GM12892 (cell line): ENCODE results near the gene HGS.

Experiments
- DNase-seq: peaks from one replicate; pipeline ENCODE4 v3.0.0; 2011; ENCODE audit not compliant: insufficient read length
- FAIRE-seq: peaks from 2 replicates; lab custom pipeline; 2011; peaks lifted over from hg19 to GRCh38; lab: Jason Lieb, UNC
- POLR2A ChIP-seq: IDR thresholded peaks from 2 replicates; pipeline ENCODE4 v1.6.1; 2011; ENCODE audit warnings: low read depth, low read length, control low read depth
- POLR2AphosphoS5 ChIP-seq: IDR thresholded peaks from 2 replicates; pipeline ENCODE4 v1.6.1; 2011; ENCODE audit warnings: low read depth, low read length, control low read depth
- TAF1 ChIP-seq: IDR thresholded peaks from 2 replicates; pipeline ENCODE4 v1.6.1; 2011; ENCODE audit warnings: low read depth, mild to moderate bottlenecking, control low read depth, low read length, borderline replicate concordance

The HGS gene

DNA sequence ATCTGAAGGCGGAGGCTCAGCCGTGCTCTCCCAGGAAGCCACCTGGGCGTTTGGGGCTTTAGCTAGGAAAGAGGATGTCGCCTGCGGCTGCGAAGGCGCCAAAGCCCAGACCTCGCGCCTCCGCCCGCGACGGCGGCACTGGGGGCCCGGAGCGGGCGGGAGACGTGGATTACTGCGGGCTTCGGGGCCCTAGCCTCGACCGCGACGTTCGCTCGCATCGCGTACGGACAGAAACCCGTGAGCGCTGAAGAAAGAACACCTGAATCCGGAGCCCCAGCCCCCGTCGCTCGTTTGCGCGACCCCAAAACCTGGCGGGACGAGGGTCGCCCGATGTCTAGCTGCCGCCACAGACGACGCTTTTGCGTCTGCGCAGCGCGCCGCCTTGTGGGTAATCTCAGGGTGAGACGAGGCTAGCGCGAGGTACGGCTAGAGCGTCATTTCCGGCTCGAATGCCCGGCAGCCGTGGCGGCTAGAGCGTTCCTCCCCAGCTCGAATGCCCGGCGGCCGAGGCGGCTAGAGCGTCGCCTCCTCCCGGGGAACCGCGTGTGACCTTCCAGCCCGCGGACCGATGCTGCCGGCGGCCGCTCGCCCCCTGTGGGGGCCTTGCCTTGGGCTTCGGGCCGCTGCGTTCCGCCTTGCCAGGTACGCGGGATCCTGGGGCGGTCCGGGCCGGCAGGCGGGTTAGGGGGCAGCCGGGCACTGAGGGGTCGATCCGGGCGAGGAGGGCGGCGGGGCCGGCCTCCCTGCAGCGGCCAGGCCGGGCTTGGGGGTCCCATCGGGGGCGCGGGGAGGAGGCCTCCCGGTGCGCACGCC is 19.3 kb downstream of the HGS start, which contains the start of gene MRPL12:
MRPL12 (plus strand) TSS at position 434 of the 813 bp plus-strand sequence; CDS start at position 569, 135 bp downstream.
- FAIRE-seq (peak; percentile 99), DNase-seq (peak; percentile 99)
- peak; percentile 97 for TF ChIP-seq POLR2A
- TF ChIP-seq POLR2AphosphoS5: peak; percentile 84
- TF ChIP-seq TAF1: peak; percentile 75; the same call in 1 of the 2 replicates

DNA sequence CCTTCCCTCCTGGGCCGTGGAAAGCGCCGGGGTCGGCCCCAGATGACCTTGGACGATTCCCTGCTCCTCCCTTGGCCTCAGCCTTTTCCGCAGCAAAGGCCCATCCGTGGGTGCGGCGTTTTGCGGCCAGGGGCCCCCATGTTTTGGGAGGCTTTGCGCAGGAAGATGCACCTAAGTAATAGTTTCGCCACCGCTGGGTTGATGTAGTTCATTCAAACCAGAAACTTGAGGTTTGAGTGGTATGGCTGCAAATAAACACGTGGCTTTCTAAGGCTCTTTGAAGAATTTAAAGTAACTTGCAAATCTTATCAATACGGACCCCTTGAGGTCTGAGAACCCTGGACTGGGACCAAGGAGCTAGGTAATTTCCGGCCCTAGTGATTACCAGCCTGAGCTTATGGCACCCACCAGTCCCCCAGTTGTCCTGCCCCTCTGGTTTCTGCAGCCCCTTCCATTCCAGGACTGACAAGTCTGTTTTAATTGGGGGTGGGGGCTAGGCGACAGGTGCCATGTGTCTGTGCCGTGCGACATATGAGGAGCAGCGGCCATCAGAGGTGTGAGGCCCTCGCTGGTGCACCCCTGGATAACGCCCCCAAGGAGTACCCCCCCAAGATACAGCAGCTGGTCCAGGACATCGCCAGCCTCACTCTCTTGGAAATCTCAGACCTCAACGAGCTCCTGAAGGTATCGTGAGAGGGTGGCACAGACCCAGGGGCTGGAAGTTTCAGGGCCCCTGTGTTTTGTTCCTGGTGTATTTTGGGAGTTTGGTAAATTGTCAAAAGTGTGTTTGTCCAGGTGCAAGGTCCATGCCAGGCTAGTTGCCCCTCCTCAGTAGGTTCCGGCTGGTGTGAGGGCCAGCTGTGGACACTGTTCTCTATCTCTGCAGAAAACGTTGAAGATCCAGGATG is 20.2 kb downstream of the HGS start:
- TF ChIP-seq TAF1: no peak
- no peak for TF ChIP-seq POLR2AphosphoS5
- TF ChIP-seq POLR2A: no peak
- DNase-seq (no peak), FAIRE-seq (no peak)

DNA sequence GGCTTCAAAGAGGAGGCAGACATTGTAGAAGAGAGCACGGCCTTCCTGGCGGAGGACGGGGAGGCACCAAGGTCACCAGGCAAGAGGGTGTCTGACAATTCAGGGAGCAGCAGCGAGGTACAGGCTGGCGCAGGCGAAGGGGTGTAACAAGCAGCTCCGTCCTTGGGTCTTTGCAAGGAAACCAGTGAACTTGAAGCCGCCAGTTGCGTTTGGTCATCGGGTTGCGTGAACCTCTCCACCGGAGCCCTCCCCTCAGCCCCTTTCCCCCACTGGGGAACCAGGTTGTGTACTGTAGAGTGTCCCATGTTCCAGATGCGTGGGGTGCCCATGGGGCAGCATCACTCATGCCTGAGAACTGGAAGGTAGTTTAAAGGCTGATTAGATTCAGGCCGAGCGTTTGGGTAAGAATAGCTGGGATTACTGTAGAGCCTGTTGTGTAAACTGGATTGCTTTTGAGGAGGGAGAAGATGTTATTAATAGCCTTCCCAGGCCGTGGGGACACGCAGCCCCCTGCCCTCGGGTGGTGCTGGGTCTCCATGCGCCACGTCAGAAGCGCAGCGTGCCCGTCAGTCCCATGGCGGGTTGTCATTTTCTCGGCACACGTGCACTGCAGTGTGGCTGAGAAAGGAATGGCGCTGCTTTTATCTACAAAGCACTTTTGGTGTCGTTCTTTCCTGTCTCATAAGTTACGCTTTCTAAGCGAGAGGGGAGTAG is 21.9 kb downstream of the HGS start:
- DNase-seq (no peak), FAIRE-seq (no peak)
- TF ChIP-seq TAF1: no peak
- TF ChIP-seq POLR2AphosphoS5: 0 out of 2 replicates have a peak, but pooled peaks have one; percentile 17
- TF ChIP-seq POLR2A: no peak

DNA sequence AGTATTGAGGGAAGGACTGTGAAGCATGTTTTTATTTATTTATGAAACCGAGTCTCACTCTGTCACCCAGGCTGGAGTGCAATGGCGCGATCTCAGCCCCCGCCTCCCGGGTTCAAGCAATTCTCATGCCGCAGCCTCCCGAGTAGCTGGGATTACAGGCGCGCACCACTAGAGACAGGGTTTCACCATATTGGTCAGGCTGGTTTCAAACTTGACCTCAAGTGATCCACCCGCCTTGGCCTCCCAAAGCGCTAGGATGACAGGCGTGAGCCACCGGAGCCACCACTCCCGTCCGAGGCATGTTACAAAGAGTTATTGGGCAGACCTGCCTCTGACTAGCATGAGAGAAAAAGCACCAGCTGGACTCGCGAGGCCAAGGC is 22.4 kb downstream of the HGS start:
- FAIRE-seq: no peak
- TF ChIP-seq TAF1 (no peak), POLR2AphosphoS5 (no peak), POLR2A (no peak)
- DNase-seq: no peak

GRCh38 chr17:81706757-81707624 is 23.2 kb downstream of the HGS start:
- DNase-seq (no peak), FAIRE-seq (no peak)
- no peak for TF ChIP-seq POLR2AphosphoS5
- TF ChIP-seq TAF1: no peak
- no peak for TF ChIP-seq POLR2A

- FAIRE-seq (no peak), DNase-seq (no peak)
- no peak for TF ChIP-seq TAF1
- peak; percentile 75; the same call in 1 of the 2 replicates for TF ChIP-seq POLR2AphosphoS5
- TF ChIP-seq POLR2A: peak; percentile 26; the same call in 1 of the 2 replicates
Observed at GRCh38 chr17:81707725-81708646, 24.2 kb downstream of the HGS start.

DNA sequence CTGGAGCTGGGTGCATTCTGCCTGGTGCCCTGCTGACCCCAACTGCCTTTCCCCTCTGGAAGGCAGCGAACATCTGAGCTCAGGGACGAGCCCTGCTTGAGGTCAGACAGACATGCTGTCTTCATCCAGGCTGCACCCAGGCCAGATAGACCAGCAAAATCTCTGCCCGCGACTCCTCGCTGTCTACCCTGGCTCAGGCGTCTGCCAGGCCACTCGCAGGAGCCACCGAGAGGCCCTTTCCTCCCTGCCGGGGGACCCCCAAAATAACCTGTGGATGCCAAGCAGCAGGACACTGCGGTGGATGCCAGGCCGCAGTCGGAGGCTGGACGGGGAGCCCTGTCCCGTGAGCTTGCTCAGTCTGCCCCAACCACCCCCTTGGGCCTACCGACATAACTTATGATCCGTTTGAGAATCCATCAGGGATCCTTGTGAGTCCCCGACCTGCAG is 25.0 kb downstream of the HGS start:
- no peak for FAIRE-seq
- DNase-seq: no peak
- TF ChIP-seq POLR2AphosphoS5 (peak; percentile 49; the same call in 1 of the 2 replicates), POLR2A (no peak; the same call in 1 of the 2 replicates)

DNA sequence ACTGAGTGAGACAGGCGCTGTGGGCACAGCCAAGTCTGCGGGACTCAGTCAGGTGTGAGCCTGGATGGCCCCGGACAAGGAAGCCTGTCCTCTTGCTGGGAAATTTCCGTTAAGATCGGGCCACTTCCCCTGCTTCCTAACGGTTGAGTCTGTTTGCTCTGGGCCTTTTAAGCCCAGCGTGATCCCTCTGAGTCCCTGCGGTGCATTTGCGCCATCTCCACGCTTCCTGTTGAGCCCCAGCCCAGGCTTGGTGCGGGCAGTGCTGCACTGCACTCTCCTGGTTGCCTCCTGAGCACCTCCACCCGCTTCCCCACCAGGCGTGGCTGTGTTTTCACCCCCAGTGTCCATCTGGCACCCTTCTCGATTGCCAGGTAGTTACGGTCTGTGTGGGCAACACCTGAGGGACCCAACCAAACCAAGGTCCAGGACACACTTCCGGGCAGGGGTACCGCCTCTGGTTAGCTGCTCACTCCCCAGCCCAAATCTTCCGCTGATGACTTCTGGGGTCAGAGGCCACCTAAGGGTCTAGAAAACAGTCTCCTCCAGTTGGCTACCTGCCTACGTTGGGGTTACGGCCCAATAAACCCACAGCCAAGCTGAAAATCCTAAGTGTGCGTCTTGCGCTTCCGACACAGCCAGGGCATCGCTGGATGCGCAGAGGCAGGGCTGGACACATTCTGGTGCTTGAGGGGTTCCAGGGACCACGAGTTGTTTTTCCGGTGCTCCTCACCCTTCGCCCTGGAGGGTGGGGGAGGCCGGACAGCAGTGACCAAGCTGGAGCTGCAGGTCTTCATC is 26.9 kb downstream of the HGS start:
- peak; percentile 70 for FAIRE-seq
- TF ChIP-seq POLR2AphosphoS5: peak; percentile 33; the same call in 1 of the 2 replicates
- TF ChIP-seq POLR2A: no peak; the same call in 1 of the 2 replicates
- no peak for DNase-seq
